ENCODE measurements around the gene GPR171. TPM values are rescaled to one million over a fixed set of nuclear protein-coding genes. Genes with fewer than 3 reads are reported as not detected.

GPR171 gene
- total RNA-seq, 2 donors from 2014 or later: 20.7 to 33.8 TPM

- Mint-ChIP-seq H3K4me1 (peaks cover 43% of the 10 kb centered on the region), H3K27ac (peak overlapping the region; percentile 92), H3K36me3 (ENCODE audit: low read depth) (peaks cover 3% of the 10 kb centered on the region), H3K27me3 (no peaks in the 10 kb centered on the region), H3K4me3 (peak overlapping the region; percentile 74)
- DNase-seq: no peak
- peaks cover 2% of the 10 kb centered on the region for H3K9me3 ChIP-seq (ENCODE audit: control insufficient read depth, low read length, poor library complexity, severe bottlenecking)
- peak; percentile 30 for ATAC-seq
Observed at GRCh38 chr3:151226088-151226563, 23.1 kb upstream of the GPR171 start.

DNA sequence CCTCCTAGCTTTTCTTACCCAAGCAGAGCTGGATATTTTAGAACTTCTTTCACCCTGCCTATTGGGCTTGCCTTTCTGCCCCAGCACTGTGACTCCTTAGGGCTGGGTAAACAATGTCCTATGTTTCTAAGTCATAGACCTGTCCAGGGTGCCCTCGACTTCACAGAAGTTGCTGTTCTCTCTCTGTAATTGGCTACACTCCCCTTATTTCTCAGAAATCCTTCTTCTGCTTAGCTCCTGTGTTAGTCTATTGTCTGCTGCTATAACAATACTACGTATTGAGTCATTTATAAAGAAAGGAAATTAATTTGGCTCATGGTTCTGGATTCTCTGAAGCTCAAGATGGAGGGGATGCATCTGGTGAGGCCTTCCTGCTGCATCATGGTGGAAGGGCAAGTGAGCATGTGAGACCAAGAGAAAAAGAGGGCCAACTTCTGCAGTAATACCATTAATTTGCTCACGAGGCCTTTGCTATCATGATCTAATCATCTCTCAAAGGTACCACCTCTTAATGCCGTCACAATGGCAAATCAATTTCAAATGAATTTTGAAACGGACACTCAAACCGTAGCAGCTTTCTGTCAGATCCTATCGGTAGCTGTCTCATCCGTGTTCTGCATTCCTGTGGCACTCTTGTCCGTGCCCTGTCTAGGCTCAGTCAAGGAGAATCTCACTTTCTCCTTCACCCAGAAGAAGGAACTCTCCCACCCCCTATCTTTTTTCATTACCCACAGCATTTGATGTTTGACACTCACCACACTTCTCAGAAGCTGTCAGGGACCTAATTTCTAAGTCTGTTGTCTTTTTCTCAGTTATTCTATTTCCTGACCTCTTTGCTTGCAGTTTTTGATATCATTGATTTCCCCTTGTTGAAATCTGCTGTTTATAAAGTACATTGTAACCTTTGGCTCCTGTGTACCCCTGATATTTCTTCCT lies 22.3 kb upstream of the GPR171 start:
- H3K27ac Mint-ChIP-seq: peak overlapping the region; percentile 92
- H3K9me3 ChIP-seq (ENCODE audit: control insufficient read depth, low read length, poor library complexity, severe bottlenecking): peaks cover 3% of the 10 kb centered on the region
- no peaks in the 10 kb centered on the region for H3K27me3 Mint-ChIP-seq
- H3K4me1 Mint-ChIP-seq: peaks cover 35% of the 10 kb centered on the region
- DNase-seq (no peak), ATAC-seq (peak; percentile 65)
- peaks cover 3% of the 10 kb centered on the region for H3K36me3 Mint-ChIP-seq (ENCODE audit: low read depth)
- peak overlapping the region; percentile 74 for H3K4me3 Mint-ChIP-seq

DNA sequence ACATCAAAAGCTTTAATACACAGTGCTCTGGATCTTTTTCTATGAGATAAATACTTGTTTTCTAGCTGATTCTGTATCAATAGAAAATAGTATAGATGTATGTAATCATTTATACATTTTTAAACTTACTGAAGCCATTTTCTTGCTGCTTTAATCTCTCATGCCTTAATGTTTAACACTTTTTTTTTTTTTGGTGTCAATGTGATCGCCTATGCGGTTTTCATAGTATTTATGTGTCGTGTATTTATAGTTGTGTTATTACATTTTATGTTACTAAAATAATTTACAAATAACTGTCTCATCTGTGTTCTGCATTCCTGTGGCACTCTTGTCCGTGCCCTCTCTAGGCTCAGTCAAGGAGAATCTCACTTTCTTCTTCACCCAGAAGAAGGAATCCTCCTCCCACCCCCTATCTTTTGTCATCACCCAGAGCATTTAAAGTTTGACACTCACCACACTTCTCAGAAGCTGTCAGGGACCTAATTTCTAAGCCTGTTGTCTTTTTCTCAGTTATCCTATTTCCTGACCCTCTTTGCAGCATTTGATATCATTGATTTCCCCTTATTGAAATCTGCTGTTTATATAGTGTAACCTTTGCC lies 21.4 kb upstream of the GPR171 start:
- Mint-ChIP-seq H3K4me3 (peak overlapping the region; percentile 25), H3K27me3 (no peaks in the 10 kb centered on the region), H3K4me1 (peaks cover 32% of the 10 kb centered on the region), H3K27ac (peak overlapping the region; percentile 92), H3K36me3 (ENCODE audit: low read depth) (peaks cover 3% of the 10 kb centered on the region)
- no peak for DNase-seq
- ATAC-seq: no peak
- peaks cover 3% of the 10 kb centered on the region for H3K9me3 ChIP-seq (ENCODE audit: control insufficient read depth, low read length, poor library complexity, severe bottlenecking)

DNA sequence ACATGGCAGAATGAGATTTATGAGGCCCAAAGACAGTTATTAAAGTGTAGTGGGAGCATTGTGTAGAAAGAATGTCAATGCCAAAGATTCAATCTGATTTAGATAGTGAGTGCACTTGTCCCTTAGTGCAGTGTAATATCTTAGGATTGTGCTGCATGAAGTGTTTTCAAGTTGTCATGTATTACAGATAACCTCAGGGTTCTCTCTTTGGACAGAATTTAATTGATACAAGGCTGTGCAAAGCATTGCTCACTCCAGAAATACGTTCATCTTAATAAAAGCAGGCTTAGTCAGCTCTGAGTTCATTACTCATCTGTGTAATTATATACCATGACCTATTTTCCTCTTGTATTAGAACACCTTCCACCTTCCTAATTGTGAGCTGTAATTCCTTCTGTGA lies 16.0 kb upstream of the GPR171 start:
- Mint-ChIP-seq H3K4me1 (peaks cover 5% of the 10 kb centered on the region), H3K36me3 (ENCODE audit: low read depth) (no peaks in the 10 kb centered on the region), H3K4me3 (no peak overlapping the region), H3K27ac (no peak overlapping the region), H3K27me3 (no peaks in the 10 kb centered on the region)
- ATAC-seq (no peak), DNase-seq (no peak)
- H3K9me3 ChIP-seq (ENCODE audit: control insufficient read depth, low read length, poor library complexity, severe bottlenecking): peaks cover 3% of the 10 kb centered on the region

DNA sequence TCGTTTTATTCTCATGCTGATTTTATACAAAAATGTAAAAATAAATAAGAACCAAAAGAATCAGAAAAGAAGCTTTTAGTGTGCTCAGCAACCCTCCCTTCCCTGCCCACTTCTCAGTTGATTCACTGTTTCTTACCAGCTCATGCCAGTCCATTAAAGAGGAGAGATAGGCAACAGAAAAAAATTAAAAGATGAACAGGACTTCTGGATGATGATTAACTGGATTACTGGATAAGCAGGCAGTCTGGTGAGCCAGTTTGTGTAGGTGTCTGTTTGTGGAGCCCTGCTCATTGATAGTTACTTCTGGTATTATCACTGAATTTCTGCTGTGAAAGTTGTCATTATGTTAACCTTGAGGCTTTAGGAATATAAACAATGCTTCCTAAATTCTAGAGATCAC lies 15.1 kb upstream of the GPR171 start:
- H3K9me3 ChIP-seq (ENCODE audit: control insufficient read depth, low read length, poor library complexity, severe bottlenecking): peaks cover 3% of the 10 kb centered on the region
- H3K36me3 Mint-ChIP-seq (ENCODE audit: low read depth): no peaks in the 10 kb centered on the region
- peaks cover 5% of the 10 kb centered on the region for H3K4me1 Mint-ChIP-seq
- DNase-seq (no peak), ATAC-seq (no peak)
- H3K27ac Mint-ChIP-seq: no peak overlapping the region
- no peak overlapping the region for H3K4me3 Mint-ChIP-seq
- no peaks in the 10 kb centered on the region for H3K27me3 Mint-ChIP-seq

DNA sequence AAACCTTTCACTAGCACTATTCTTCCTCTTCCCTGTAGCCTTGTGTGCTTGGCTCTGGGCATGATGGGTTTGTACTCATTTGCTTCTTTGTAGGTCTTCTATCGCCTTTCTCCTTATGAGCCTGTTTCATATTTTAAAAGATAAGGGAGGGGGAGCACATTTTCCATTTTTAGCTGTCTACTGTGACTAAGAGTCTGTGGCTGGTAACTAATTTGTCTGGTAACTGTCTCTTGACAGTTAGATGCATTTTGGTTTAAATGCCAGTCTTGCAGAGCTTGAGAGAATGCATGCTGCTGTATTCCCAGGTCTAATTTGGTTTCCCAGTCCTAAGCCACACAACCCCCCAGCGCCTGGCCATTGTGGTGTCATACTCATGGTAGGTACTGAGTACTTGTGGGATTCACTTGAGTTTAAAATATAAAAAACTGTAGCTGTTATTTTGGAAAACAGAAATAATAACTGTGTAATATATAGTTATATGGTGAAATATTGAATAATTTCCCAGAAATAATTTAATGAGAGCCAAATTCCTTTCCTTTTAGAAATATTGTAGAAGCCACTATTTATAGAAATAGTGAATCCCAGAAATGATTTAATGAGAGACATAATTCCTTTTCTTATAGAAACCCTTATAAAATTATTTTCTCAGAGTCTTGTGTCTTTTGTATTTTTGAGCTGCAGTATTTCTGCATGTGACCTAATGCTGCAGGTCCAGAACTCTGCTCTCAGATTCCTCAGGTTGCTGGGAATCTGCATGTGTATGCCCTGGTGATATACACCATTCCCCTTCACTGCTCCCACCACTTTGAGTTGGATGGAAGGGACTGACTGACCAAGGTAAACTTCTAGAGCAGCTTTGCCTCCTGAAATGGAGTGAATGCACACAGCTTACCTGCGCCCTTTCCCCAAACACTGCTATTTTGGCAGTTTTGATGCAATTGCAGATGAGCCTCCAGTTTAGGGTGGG lies 13.9 kb upstream of the GPR171 start:
- Mint-ChIP-seq H3K27me3 (no peaks in the 10 kb centered on the region), H3K36me3 (ENCODE audit: low read depth) (no peaks in the 10 kb centered on the region), H3K4me1 (peaks cover 5% of the 10 kb centered on the region), H3K27ac (peak overlapping the region; percentile 16), H3K4me3 (no peak overlapping the region)
- DNase-seq (no peak), ATAC-seq (no peak)
- H3K9me3 ChIP-seq (ENCODE audit: control insufficient read depth, low read length, poor library complexity, severe bottlenecking): peaks cover 3% of the 10 kb centered on the region

- peaks cover 11% of the 10 kb centered on the region for H3K4me1 Mint-ChIP-seq
- no peaks in the 10 kb centered on the region for H3K27me3 Mint-ChIP-seq
- no peaks in the 10 kb centered on the region for H3K9me3 ChIP-seq (ENCODE audit: control insufficient read depth, low read length, poor library complexity, severe bottlenecking)
- H3K27ac Mint-ChIP-seq: no peak overlapping the region
- H3K36me3 Mint-ChIP-seq (ENCODE audit: low read depth): no peaks in the 10 kb centered on the region
- DNase-seq: no peak
- no peak overlapping the region for H3K4me3 Mint-ChIP-seq
- ATAC-seq: no peak
Observed at GRCh38 chr3:151214459-151214858, 11.4 kb upstream of the GPR171 start.

DNA sequence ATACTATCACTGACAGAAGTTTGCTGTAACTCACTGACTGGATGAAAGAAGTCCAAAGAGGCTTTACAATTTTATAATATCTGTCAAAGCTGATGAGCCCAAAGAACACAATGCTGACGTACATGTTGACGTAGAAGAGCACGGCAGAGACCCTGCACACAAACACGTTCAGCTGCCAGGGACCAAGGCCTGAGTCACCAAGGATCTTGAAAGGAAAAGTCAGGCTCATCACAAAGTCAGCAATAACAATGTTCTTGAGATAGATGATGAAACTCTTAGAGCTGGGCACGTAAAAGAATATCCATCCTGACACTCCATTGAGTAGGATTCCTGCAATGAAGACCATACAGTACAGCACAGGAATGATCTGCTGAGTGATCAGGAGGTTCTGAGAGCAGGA lies 10.9 kb upstream of the GPR171 start:
- Mint-ChIP-seq H3K27me3 (no peaks in the 10 kb centered on the region), H3K4me3 (no peak overlapping the region), H3K27ac (no peak overlapping the region), H3K4me1 (peaks cover 11% of the 10 kb centered on the region), H3K36me3 (ENCODE audit: low read depth) (no peaks in the 10 kb centered on the region)
- DNase-seq: no peak
- no peak for ATAC-seq
- H3K9me3 ChIP-seq (ENCODE audit: control insufficient read depth, low read length, poor library complexity, severe bottlenecking): no peaks in the 10 kb centered on the region

DNA sequence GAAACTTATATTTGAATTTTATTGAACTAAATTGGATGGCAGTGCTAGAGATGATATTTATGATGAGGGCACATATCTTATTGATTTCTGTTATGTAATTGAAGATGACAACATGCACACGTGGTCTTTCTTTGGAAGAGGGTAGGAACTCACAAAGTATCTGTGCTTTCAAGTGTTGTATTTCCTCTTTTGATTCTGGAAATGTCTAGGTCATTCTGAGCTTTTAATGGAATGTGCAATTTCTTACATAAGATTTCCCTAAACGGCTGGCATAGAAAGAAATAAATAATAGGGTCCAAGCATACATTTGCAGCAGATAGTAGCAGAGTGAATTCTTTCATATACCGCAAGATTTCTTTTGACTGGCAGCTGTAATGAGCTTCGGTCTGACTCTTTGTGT lies 10.1 kb upstream of the GPR171 start:
- Mint-ChIP-seq H3K4me3 (no peak overlapping the region), H3K27me3 (no peaks in the 10 kb centered on the region), H3K4me1 (peaks cover 9% of the 10 kb centered on the region), H3K36me3 (ENCODE audit: low read depth) (no peaks in the 10 kb centered on the region), H3K27ac (no peak overlapping the region)
- ATAC-seq (no peak), DNase-seq (no peak)
- no peaks in the 10 kb centered on the region for H3K9me3 ChIP-seq (ENCODE audit: control insufficient read depth, low read length, poor library complexity, severe bottlenecking)

DNA sequence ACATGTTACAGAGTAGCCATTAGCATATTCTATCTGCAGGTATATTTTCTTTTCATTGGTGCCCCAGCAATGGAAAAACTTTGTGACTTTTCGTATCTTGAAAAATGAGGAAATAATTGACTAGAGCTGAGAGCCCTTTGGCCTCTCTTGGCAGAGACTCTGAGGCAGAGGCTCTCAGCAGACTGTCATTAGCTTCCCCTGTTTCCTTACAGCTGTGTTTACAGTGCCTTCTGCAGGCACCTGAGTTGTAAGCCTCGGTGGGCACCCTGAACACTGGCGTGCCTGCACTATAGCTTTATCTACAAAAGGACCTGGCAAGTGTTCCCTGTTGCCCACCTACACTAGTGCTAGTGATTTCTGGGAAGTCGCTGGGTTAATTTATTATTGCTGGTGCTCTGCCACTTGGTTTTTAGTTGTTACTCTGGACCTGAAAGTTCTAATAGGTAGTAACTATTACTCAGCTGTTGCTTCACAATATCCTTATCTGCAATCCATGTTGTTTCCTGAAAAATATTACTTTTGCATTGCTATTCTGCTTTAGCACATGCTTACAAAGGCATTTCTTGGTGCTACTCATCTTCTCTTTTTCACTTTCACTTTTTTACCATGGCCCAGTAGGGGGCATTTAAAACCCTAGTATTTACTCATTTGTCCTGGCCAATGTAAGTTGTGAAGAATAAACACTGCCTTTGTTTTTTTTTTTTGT lies 7.8 kb upstream of the GPR171 start:
- peak overlapping the region; percentile 15 for H3K4me3 Mint-ChIP-seq
- H3K27ac Mint-ChIP-seq: peak overlapping the region; percentile 98
- H3K9me3 ChIP-seq (ENCODE audit: control insufficient read depth, low read length, poor library complexity, severe bottlenecking): no peaks in the 10 kb centered on the region
- no peaks in the 10 kb centered on the region for H3K27me3 Mint-ChIP-seq
- H3K36me3 Mint-ChIP-seq (ENCODE audit: low read depth): no peaks in the 10 kb centered on the region
- no peak for ATAC-seq
- H3K4me1 Mint-ChIP-seq: peaks cover 19% of the 10 kb centered on the region
- no peak for DNase-seq

- Mint-ChIP-seq H3K27ac (peak overlapping the region; percentile 98), H3K4me1 (peaks cover 26% of the 10 kb centered on the region), H3K36me3 (ENCODE audit: low read depth) (no peaks in the 10 kb centered on the region), H3K4me3 (no peak overlapping the region), H3K27me3 (no peaks in the 10 kb centered on the region)
- DNase-seq (no peak), ATAC-seq (peak; percentile 72)
- no peaks in the 10 kb centered on the region for H3K9me3 ChIP-seq (ENCODE audit: control insufficient read depth, low read length, poor library complexity, severe bottlenecking)
Observed at GRCh38 chr3:151209654-151210053, 6.6 kb upstream of the GPR171 start.

GRCh38 chr3:151206201-151206600 lies 3.2 kb upstream of the GPR171 start:
- H3K9me3 ChIP-seq (ENCODE audit: control insufficient read depth, low read length, poor library complexity, severe bottlenecking): no peaks in the 10 kb centered on the region
- H3K27ac Mint-ChIP-seq: peak overlapping the region; percentile 98
- peak overlapping the region; percentile 39 for H3K4me3 Mint-ChIP-seq
- peaks cover 37% of the 10 kb centered on the region for H3K4me1 Mint-ChIP-seq
- no peaks in the 10 kb centered on the region for H3K27me3 Mint-ChIP-seq
- peaks cover under 1% of the 10 kb centered on the region for H3K36me3 Mint-ChIP-seq (ENCODE audit: low read depth)
- ATAC-seq: no peak
- DNase-seq: no peak

Measured in T-helper 17 cell (primary cell).